Left lobe of liver (tissue), 2 donors: ENCODE results near the gene SLC22A13. TPM values are rescaled to one million over a fixed set of nuclear protein-coding genes. Genes with fewer than 3 reads are reported as not detected.
"Not testable (repeated sequence)": the region's sequence is repeated elsewhere in the genome, so short reads cannot be mapped to it uniquely, and the experiment has no call there.

Source experiments
- ATAC-seq: fragments of 200-7000 bp; cut with Tn5 transposase; one replicate; pipeline ENCODE4 v1.9.1; 2020; ENCODE audit warnings: mild to moderate bottlenecking, moderate library complexity
- DNase-seq: peaks from one replicate; pipeline ENCODE4 v3.0.0-alpha.2; 2020; ENCODE audit warnings: low spot score
- total RNA-seq: library from RNA; stranded (reverse); gene quantifications from one replicate; pipeline ENCODE4 v1.2.1, GENCODE V29; 2021
- donor health status: DM: no; HTN: no; CAD: no; lungs with moderate emphysema.
- donor health status: DM: no; HTN: yes; CAD: no.

SLC22A13 gene
- total RNA-seq, 1 donor from 2014 or later: 0.50 TPM

- ATAC-seq (no peak), DNase-seq (no peak)
These were observed 31.9 kb downstream of the SLC22A13 start for GRCh38 chr3:38297537-38297936.

- no peak for DNase-seq
- ATAC-seq: peak; percentile 86
These were observed 32.5 kb downstream of the SLC22A13 start for GRCh38 chr3:38297947-38298711.

- DNase-seq: no peak
- no peak for ATAC-seq
These were observed 41.3 kb downstream of the SLC22A13 start for GRCh38 chr3:38306941-38307340.

- DNase-seq: no peak
These were observed 42.0 kb downstream of the SLC22A13 start for GRCh38 chr3:38307599-38307998.

GRCh38 chr3:38308456-38308855, 42.8 kb downstream of the SLC22A13 start:
- no peak for ATAC-seq

More at GRCh38 chr3:38307599-38307998, 42.0 kb downstream of the SLC22A13 start:
- no peak for ATAC-seq

GRCh38 chr3:38311476-38311875, 45.9 kb downstream of the SLC22A13 start:
- no peak for DNase-seq
- ATAC-seq: no peak

More at GRCh38 chr3:38308456-38308855, 42.8 kb downstream of the SLC22A13 start:
- DNase-seq: no peak

GRCh38 chr3:38311941-38312340, 46.3 kb downstream of the SLC22A13 start:
- no peak for ATAC-seq
- DNase-seq: no peak

GRCh38 chr3:38312356-38312755, 46.7 kb downstream of the SLC22A13 start:
- DNase-seq (no peak), ATAC-seq (no peak)

GRCh38 chr3:38313263-38313662, 47.7 kb downstream of the SLC22A13 start:
- ATAC-seq (no peak), DNase-seq (no peak)

- DNase-seq: no peak
- ATAC-seq: no peak
These were observed 48.1 kb downstream of the SLC22A13 start for GRCh38 chr3:38313695-38314094.

GRCh38 chr3:38314112-38314763, 48.6 kb downstream of the SLC22A13 start:
- no peak for ATAC-seq
- no peak for DNase-seq

- ATAC-seq: no peak
- DNase-seq: no peak
These were observed 49.3 kb downstream of the SLC22A13 start for GRCh38 chr3:38314764-38315487.

- DNase-seq: no peak
- ATAC-seq: no peak
These were observed 50.0 kb downstream of the SLC22A13 start for GRCh38 chr3:38315488-38316230.

- DNase-seq (no peak), ATAC-seq (no peak)
These were observed 51.0 kb downstream of the SLC22A13 start for GRCh38 chr3:38316356-38317191.

GRCh38 chr3:38317192-38317759, 51.7 kb downstream of the SLC22A13 start:
- DNase-seq (no peak), ATAC-seq (no peak)

- DNase-seq (no peak), ATAC-seq (no peak)
These were observed 53.4 kb downstream of the SLC22A13 start for GRCh38 chr3:38318766-38319671.

GRCh38 chr3:38320638-38321037, 55.0 kb downstream of the SLC22A13 start:
- not testable (repeated sequence) for ATAC-seq, DNase-seq

GRCh38 chr3:38323060-38323459, 57.4 kb downstream of the SLC22A13 start:
- DNase-seq (no peak), ATAC-seq (no peak)

GRCh38 chr3:38325256-38325655, 59.6 kb downstream of the SLC22A13 start:
- ATAC-seq (no peak), DNase-seq (no peak)
